ENCODE data around the gene H3-3A.

The H3-3A gene

DNA sequence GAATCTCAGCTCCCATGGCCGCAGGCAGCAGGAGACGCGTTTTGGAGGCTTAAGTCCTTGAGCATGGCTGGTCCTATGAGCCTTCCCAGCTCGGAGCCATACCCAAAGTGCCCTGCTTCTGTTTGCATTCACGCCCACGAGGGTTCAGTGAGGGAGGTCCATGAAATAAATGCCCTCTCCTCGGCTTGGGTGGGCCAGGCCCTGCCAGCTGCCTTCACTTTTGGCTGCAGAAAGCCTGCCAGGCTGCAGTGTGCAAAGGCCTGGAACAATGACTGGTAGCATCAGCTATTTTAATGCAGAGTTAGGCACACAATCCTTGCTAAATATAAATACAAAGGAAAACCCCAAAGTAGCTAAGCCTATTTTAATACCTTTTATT, 49.4 kb downstream of the H3-3A start:
- DNase-seq (ENCODE audit: low spot score), result no peak

- no peak for DNase-seq (ENCODE audit: low spot score)
Measured at GRCh38 chr1:226112626-226113025, 50.1 kb downstream of the H3-3A start.

GRCh38 chr1:226116673-226117072, 54.2 kb downstream of the H3-3A start:
- no peak for DNase-seq (ENCODE audit: low spot score)

DNA sequence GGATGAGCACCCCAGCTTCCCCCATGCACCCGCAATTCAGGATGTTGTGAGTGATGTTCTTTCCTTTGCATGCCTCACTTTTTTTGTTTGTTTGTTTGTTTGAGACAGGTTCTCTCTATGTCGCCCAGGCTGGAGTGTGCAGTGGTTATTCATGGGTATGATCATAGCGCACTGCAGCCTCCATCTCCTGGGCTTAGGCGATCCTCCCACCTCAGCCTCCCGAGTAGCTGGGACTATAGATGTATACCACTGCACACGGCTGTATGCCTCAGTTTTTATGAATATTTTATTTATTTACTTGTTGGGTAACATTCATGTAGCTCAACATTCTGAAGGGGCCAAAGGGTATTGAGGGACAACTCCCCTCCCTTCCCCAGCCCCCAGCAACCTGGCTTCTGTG, 54.8 kb downstream of the H3-3A start:
- DNase-seq (ENCODE audit: low spot score), result no peak

DNA sequence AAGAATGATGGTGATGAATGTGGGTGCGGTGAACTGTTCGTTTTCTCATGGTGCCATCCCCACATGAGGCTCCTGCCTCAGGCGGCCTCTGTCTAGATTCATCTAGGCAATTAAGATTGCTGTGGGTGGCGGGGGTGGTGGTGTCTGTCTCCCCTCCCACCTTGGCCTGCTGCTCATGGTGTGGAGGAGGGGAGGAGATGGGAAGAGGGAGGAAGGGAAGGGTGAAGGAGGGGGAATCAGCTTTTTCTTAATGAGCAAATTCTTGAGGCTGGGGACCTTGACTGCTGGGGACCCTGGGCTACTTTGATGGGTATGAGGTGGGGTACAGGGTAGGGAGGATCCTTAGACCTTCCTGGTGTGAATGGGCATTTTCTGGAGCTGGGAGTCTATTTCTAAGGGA, 55.8 kb downstream of the H3-3A start:
- DNase-seq (ENCODE audit: low spot score), result no peak

GRCh38 chr1:226119169-226119568, 56.7 kb downstream of the H3-3A start:
- DNase-seq (ENCODE audit: low spot score), result no peak

DNA sequence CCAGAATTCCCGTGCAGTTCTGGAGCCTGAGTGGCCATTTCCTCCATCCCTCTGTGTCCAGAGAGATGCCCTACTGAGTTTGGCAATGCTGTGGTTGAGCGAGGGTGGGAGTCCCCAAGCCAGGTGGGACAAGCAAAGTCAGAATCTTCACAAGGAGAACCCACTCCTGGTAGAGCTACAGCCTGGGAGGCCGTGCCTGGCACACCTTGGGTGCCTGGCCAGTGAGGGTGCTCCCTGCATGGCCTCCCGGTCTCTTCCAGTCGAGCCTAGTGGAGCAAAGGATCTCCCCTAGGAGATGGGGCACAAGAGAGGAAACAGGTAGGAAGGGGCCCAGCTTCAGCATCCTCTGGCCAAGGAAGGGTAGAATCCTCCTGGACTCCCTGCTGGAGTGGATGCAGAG, 57.9 kb downstream of the H3-3A start:
- DNase-seq (ENCODE audit: low spot score), result no peak

DNA sequence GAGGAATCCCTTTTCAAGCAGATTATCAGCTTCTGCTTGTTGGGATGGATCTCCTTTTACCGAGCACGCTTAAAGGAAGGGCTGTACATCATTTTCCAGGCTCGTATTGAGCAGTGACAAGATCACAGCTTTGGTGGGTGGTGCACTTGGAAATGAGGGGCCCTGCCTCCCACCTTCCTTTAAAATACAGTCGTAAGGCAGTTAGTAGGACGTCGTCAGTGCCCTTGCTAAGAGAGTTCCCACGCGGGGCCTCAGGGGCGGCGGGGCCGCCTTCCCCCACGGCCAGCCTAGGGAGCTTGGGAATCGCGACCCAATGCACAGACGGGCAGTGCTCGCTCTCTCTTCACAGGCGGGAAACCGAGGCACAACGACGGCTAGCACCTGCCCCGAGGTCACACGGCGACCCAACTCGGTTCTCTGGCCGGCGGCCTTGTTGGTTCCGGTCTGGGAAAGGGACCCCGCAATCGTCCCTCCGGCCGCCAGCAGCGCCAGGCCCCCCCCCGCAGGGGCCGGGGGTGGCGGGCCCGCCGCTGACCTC, 58.6 kb downstream of the H3-3A start:
- DNase-seq (ENCODE audit: low spot score), result no peak

Data from CD4-positive, alpha-beta T cell treated with Interleukin-2 at 100 ng/mL for 4 hours (primary cell).